Right hindlimb (tissue), 1 donor: ENCODE results near the gene PLLP.
"Not testable (repeated sequence)": the region's sequence is repeated elsewhere in the genome, so short reads cannot be mapped to it uniquely, and the experiment has no call there.

ENCODE experiments used
- DNase-seq: peaks from one replicate; pipeline ENCODE4 v3.0.0-alpha.2; 2018

The PLLP gene

GRCh38 chr16:57301126-57301817 lies 16.8 kb upstream of the PLLP start:
- DNase-seq = no peak

GRCh38 chr16:57300387-57301125 lies 16.1 kb upstream of the PLLP start:
- peak; percentile 100 for DNase-seq

GRCh38 chr16:57299719-57300386 lies 15.4 kb upstream of the PLLP start:
- peak; percentile 93 for DNase-seq

- DNase-seq = peak; percentile 78
Observed at GRCh38 chr16:57299009-57299718, 14.7 kb upstream of the PLLP start.

DNA sequence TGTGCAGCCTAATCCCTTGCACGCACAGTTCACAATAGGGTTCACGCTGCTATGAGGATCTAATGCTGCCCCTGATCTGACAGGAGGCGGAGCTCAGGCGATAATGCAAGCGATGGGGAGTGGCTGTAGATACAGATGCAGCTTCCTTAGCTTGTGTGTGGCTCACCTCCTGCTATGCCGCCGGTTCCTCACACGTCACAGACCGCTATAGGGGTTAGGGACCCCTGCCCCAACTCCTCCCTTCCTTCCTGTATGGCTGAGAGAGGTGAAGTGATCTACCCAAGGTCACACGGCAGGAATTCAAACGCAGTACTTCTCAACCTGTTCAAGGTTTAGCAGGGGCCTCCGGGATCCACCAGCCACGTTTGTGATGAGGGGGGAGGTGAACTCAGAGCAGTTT lies 13.4 kb upstream of the PLLP start:
- no peak for DNase-seq

DNA sequence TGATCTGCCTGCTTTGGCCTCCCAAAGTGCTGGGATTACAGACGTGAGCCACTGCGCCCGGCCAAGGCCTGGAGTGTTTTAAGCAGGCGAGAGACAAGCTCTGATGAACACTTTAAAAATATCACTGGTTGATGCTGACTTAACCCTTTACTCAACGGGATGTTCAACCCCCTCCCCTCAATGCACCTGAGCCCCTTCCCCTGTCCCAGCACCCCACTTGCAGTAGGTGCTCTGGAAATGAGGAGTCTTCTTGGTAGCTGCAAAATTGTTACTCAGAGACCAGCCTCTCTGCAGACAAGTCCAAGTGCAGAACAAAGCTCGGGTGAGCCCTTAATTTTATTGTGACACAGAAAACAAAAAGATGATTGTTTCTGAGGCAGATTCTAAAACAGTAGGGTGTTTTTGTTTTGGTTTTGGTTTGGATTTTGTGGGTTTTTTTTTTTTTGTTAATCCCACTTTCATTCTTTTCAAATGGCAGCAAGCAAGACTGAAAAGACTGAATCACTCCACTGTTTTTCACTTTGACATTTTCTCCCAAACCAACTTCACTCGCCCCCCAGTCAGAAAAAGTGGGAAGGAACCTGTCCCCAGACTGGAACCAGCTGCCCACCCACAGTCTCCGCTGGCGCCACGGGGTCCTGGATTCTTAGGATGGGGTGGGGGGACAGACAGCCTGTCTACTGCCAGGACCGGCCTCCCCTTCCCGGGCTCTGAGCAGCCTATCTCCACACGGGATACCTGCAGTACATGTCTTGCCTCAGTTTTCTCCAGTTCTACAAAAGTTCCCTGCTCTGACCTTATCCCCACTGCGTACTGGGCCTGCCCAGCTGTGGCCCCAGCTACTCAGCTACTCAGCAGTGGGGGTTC lies 5.2 kb upstream of the PLLP start:
- DNase-seq = no peak

GRCh38 chr16:57285379-57285778 lies 907 bp upstream of the PLLP start:
- no peak for DNase-seq

DNA sequence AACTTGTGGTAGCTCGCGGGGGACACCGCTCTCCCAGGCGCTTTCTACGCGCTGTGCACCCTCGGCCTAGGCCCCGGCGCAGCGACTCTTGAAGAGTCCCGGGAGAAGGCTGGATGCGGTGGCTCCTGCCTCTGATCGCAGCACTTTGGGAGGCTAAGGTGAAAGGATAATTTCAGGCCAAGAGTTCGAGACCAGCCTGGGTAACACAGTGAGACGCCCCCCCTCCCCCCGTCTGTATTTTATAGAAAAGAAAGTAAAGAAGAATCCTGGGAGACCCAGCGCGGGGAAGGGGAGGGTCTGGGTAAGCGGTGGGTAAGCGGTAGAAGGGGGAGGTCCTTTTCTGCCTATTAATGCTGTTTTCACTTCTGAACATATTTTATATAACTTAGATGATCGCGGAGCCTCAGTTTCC lies 486 bp upstream of the PLLP start:
- no peak for DNase-seq

GRCh38 chr16:57283959-57284208 lies 588 bp downstream of the PLLP start:
- DNase-seq = no peak

GRCh38 chr16:57283214-57283958 lies 1.1 kb downstream of the PLLP start:
- DNase-seq = no peak

GRCh38 chr16:57282510-57283213 lies 1.8 kb downstream of the PLLP start:
- DNase-seq = no peak

DNA sequence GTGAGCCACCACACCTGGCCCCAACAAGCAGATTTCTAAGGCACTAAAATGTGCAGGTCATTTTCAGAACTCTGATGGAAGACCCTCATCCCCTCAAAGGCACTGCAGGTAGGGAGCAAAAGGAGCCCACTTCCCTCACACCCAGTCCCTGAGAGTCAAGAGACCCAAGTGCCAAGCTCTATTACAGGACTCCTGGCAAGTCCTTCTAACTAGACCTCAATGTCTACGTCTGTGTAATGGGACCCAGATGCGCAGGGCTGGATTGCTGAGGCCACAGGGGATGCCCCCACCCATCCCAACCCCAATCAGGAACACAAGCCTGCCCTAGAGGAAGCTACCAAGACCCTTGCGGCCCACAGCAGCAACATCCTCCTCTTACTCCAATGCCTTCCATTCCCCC lies 2.7 kb downstream of the PLLP start:
- no peak for DNase-seq

- DNase-seq = no peak
Observed at GRCh38 chr16:57279780-57280638, 4.5 kb downstream of the PLLP start.

DNA sequence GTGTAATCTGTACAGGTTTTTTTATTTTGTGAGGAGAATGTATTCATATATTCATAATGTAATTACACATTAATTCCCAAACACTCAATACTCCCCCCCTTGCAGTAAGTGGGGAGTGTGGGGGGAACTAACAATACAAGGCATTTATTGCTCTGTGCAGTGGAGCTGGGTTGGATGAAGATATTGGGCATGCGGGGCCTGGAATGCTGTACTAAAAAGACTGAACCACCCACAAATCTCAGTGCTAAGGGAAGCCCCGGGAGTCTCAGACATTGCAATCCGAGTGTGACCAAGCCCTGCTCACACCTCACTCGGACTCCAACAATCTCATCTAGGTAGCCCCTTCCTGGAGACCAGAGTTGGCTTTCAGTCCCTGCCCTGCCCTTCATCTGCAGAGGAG lies 6.0 kb downstream of the PLLP start:
- no peak for DNase-seq

DNA sequence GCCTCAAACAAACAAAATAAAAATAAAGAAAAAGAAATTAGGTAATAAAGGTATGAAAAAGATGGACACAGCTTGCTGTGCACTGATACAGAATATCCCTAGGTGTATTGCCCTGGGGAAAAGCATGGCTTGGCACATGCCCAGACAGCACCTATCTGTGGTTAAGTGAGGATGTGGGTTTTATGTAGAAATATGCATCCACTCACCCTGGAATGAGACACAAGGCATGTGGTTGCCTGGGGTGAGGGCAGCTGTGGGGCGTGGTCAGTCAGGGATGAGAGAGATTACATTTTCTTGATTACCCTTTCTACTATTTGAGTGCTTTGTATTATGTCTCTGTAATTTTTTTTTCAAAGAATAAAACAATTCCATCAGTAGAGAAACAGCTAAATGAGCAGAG lies 6.9 kb downstream of the PLLP start:
- no peak for DNase-seq

DNA sequence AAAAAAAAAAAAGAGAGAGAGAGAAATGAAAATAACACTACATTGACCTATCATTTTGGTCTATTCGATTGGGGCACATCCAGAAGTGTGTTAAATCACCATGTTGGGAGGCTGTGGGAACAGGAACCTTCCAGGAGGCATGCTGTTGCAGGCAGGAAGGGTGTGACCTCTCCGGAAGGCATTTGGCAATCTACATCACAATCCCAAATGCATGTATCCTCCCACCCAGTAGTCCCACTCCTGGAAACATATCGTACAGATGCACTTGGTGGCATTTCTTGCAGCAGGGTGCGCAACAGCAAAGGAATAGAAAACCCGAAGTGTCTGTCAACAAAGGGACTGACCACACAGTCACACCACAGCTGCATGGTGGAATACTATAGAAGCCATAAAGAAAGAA lies 7.9 kb downstream of the PLLP start:
- DNase-seq = no peak

DNA sequence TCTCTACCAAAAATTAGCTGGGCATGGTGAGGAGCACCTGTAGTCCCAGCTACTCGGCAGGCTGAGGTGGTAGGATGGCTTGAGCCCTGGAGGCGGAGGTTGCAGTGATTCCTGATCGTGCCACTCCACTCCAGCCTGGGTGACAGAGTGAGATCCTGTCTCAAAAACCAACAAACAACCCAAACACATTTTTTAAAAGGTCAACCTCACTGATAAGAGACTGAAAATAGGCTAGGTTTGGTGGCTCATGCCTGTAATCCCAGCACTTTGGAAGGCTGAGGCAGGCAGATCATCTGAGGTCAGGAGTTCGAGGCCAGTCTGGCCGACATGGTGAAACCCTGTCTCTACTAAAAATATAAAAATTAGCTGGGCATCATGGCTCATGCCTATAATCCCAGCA lies 8.5 kb downstream of the PLLP start:
- DNase-seq = not testable (repeated sequence)

- no peak for DNase-seq
Observed at GRCh38 chr16:57273826-57274225, 10.6 kb downstream of the PLLP start.

- DNase-seq = no peak
Observed at GRCh38 chr16:57273359-57273758, 11.1 kb downstream of the PLLP start.

- no peak for DNase-seq
Observed at GRCh38 chr16:57271867-57272495, 12.5 kb downstream of the PLLP start.
